HG03139 (cell line): Measurements from ENCODE around the gene RNF214.

Source experiments
- ATAC-seq: cut with Tn5 transposase; IDR thresholded peaks from one replicate; pipeline ENCODE4 v1.9.1; 2021; ENCODE audit not compliant: unreplicated experiment

RNF214 gene

GRCh38 chr11:117279711-117280376 lies 47.4 kb downstream of the RNF214 start:
- no peak for ATAC-seq

DNA sequence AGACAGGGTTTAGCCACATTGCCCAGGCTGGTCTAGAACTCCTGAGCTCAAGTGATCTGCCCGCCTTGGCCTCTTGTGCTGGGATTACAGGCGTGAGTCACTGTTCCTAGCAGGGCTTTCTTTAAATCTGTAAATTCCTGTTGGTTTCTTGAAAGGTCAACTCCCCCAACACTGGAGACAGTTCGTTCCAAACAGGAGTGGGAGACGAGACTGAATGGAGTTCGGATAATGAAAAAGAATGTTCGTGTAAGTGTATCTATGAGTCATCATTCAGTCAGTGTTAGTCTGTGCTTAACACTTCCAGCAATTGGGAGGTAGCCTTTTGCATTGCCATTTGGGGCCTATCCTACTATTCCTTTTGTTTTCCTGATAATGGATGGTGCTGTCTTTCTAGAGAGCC lies 48.7 kb downstream of the RNF214 start:
- ATAC-seq, result no peak

DNA sequence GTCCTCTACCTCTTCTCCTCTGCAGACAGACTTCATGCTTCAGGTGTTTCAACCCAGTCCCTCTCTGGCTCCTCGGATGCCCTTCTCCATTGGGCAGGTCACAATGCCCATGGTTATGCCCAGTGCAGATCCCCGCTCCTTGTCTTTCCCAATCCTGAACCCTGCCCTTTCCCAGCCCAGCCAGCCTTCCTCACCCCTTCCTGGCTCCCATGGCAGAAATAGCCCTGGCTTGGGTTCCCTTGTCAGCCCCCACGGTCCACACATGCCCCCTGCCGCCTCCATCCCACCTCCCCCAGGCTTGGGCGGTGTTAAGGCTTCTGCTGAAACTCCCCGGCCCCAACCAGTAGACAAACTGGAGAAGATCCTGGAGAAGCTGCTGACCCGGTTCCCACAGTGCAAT lies 49.4 kb downstream of the RNF214 start:
- no peak for ATAC-seq

DNA sequence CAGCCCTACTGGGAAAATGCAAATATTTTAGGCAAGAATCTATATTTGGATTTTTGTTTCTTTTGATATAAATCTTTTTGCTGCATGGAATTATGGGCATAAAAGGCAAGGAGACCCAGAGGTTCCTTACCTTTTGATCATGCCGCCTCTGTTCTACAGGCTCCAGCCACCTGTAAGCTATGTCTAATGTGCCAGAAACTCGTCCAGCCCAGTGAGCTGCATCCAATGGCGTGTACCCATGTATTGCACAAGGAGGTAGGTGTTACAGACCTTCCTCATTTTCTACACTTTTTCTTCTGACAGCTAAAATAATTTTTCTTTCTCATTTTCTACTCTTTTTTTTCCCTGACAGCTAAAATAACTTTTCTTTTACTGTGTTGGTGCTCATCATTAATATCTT lies 50.5 kb downstream of the RNF214 start:
- ATAC-seq, result no peak

- no peak for ATAC-seq
These were observed 51.6 kb downstream of the RNF214 start for GRCh38 chr11:117284053-117284452.

- no peak for ATAC-seq
These were observed 54.1 kb downstream of the RNF214 start for GRCh38 chr11:117286588-117286987.

GRCh38 chr11:117287668-117288067 lies 55.2 kb downstream of the RNF214 start:
- ATAC-seq, result no peak

DNA sequence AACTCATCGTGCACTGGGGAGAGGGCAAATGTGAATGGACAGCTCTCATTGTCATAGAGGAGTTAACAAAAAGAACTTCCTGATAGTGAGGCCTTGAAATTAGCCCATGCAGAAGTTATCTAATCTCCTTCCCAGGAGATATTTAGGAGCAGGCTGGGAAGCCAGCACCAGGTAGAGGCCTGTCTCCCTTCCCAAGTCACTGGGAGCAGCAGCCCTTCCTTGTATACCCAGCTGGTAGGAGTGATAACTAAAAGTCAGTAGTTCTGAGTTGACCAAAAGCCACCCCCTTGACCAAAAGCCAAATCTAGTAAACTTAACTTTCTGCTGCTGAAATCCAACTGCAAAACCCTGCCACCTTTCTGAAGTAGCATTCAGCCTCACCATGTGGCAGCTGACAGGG lies 57.3 kb downstream of the RNF214 start:
- no peak for ATAC-seq

DNA sequence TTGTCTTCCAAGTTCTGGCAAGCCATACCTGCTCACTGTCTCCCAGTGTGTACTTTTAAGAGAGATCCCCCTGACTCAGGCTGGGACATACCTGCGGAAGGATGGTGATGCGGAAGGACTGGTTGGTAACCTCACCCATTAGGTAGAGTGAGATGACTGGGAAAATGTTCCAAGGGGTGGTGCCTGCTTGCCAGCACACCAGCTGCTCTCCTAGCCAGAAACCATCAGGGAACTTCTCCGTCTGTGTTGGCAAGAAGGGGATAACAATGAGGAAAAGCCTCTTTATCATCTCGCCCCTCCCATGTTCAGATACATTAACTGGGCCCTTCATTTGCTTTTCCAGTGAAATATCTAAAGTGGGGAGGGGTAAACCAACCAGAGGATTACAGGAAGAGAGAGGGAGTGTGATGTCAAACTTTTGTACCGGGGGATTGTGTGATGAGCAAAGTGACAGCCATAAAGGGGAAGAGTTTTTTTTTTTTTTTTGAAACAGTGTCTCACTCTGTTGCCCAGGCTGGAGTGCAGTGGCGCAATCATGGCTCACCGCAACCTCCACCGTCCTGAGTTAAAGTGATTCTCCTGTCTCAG lies 58.4 kb downstream of the RNF214 start, which contains the start of gene BACE1-AS:
BACE1-AS (plus strand) TSS at position 538 of the 588 bp plus-strand sequence.
- ATAC-seq, result no peak

DNA sequence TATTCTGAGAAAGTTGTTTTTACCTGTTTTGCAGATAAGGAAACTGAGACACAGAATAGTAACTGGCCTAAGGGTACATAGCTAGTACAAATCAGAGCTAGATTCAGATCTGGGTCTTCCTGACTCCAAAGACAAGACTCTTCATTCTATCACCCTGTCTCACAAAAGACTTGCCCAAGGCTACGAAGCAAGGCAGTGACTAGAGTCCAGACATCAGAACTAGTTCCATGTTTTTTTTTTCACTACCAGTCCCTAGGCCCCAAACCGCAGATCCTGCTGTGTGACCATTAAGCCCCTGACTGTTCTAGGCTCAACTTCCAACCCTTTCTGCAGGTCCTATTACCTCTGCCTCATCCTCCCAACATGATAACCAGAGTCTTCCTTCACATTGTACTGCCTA lies 60.1 kb downstream of the RNF214 start:
- ATAC-seq, result no peak

GRCh38 chr11:117295438-117296137 lies 63.1 kb downstream of the RNF214 start:
- ATAC-seq, result no peak

DNA sequence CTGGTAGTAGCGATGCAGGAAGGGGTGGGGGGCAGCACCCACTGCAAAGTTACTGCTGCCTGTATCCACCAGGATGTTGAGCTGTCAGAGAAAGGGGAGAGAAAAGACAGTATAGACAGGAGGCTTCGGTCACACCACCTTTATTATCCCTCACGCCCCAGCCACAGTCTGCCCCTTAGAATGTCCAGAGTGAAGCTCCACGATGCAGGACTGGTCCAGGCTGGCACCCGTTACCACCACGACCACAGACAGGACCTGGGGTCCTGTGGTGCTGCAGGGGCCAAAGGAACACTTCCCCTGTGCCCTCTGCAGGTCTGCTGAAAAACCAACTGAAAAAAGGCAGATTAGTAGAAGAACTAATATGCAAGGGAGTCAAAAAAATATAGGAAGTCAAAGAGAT lies 64.4 kb downstream of the RNF214 start:
- ATAC-seq, result no peak

GRCh38 chr11:117298195-117298594 lies 65.7 kb downstream of the RNF214 start:
- no peak for ATAC-seq

GRCh38 chr11:117299351-117300282 lies 67.1 kb downstream of the RNF214 start:
- ATAC-seq, result no peak

DNA sequence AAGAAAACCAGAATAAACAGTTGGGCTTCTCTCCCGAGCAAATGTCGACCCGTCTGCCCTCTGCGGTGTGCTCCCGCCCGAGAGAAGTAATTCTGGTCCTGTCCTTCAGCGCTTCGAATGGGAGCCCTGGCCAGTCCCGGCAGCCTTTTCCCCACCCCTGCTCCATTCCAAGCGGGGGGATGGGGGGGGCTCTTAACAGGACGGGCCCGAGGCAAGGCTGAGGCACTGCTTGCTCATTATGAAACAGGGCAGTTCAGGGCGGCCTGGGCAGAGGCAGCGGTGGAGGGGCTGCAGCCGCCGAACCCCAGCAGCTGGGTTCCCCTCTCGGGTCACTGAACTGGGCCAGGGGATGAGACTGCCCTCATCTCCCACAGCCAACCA lies 67.8 kb downstream of the RNF214 start:
- no peak for ATAC-seq

- no peak for ATAC-seq
These were observed 68.3 kb downstream of the RNF214 start for GRCh38 chr11:117300773-117301172.

- no peak for ATAC-seq
These were observed 69.8 kb downstream of the RNF214 start for GRCh38 chr11:117302228-117302627.

DNA sequence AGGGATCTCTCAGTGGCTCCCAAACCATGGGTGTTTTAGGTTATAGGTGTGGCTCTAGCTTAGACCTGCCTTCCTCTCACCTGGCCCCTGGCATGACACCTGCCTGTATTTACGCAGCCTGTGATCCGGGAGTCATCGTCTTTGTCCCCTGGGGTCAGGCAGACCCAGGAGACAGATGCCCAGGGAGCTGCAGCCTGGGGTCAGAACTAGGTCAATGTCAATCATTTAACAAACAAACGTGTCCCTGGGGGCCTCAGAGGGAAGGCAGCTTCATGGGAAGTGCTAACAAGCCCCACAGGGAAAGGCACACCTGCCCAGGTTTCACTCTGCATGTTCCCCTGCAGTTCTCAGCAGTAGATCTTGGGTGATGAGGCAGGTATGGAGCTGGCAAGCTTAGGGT lies 70.6 kb downstream of the RNF214 start:
- ATAC-seq, result no peak

DNA sequence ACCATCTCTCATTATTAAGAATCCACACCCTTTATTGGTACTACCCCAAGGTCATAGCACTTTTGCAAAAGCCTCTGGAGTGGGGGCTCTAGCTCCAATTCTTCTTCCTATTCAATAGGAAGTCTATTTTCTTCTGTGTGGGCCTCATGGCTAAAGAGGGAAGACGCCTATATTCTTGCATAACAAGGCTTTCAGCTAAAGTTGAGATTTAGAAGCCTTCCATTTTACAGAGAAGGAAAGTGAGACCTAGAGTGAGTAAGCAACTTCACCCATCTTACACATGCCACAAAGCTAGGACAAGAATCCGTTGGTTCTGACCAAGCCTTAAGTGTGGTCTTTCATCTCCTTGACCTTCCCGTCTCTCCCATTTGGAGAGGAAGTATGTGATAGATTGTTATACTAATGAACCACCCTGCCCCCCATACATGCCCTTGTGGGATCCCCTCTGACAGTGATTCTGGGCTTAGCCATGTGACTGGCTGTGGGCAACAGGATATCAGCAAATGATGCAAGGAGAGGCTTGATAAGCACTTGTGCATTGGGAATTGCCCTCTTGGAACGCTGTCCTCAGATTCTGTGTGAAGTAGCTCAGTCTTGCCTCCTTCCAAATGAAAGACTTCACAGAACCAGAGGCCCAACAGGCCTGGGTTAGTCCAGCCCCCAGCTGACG lies 71.3 kb downstream of the RNF214 start:
- no peak for ATAC-seq

DNA sequence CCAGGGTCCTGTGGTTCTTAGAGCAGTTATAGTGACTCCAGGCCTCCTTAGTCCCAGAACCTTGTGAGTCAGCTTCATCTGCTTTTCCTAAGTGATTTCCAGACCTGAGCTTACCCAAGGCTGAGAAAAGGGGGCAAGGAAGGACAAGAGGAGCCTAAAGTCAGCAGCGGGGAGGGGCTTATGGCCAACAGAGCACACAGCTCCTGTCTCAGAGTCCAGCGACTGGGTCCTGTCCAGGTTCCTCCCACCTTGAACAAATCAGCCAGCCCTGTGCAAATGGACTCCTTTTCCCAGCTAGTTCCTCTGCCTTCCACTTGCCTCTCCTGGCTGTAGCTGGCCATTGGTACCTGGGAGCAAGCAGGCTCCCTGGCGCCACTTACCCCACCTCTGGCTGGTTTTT lies 72.7 kb downstream of the RNF214 start:
- no peak for ATAC-seq

DNA sequence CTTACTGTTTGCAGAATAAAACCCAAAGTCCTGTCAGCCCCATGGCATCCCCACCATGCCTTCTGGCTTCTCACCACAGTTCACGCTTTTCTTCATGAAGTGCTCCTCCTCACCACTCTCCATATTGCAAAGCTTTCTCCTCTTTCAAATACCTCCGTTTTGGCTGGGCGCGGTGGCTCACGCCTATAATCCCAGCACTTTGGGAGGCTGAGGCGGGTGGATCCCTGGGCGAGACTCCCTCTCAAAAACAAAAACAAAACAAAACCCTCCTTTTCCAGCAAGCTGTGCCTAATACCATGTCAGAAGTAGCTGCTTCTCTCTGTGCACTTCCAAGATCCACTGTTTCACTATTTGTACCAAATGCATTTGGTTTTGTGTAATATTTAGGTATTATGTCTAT lies 76.8 kb downstream of the RNF214 start:
- ATAC-seq, result no peak
